ENCODE results near the gene ADAMTSL5.

DNA sequence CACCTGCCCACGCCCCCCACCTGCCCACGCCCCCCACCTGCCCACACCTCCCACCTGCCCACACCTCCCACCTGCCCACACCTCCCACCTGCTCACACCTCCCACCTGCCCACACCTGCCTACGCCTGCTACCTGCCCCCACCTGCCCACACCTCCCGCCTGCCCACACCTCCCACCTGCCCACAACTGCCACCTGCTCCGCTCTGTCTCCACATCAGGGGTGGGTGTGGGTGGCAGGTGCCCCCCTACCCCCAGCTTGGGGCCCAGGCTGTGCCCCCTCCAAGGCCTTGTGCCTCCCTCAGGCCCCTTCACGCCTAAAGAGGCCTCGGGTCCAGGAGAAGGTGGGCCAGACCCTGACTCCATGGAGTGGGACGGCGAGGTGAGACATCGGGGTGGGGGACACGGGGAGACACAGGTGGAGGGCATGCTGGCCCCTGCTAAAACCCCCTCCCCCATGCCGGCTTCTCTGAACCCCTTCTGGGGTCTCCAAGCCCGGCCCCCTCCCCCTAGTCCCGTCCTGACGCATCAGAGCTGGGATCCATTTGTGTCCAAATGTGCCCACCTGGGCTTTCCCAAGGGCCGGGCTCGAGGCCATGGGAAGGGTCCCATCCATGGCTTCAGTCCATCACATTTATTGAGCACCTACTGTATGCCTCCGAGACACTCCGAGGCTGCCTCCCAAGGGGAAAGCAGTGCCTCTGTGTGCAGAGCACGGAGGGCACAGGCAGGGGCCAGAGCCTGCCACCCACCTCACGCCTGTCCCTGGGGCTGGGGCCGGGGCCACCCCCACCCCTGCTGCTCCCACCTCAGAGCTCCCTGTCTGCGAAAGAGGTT is 16.0 kb upstream of the ADAMTSL5 start:
- no peak for TF ChIP-seq ZFX (IDR thresholded peaks at IDR 0.05; ENCODE audit: borderline replicate concordance)
- TF ChIP-seq, protein P1, sequence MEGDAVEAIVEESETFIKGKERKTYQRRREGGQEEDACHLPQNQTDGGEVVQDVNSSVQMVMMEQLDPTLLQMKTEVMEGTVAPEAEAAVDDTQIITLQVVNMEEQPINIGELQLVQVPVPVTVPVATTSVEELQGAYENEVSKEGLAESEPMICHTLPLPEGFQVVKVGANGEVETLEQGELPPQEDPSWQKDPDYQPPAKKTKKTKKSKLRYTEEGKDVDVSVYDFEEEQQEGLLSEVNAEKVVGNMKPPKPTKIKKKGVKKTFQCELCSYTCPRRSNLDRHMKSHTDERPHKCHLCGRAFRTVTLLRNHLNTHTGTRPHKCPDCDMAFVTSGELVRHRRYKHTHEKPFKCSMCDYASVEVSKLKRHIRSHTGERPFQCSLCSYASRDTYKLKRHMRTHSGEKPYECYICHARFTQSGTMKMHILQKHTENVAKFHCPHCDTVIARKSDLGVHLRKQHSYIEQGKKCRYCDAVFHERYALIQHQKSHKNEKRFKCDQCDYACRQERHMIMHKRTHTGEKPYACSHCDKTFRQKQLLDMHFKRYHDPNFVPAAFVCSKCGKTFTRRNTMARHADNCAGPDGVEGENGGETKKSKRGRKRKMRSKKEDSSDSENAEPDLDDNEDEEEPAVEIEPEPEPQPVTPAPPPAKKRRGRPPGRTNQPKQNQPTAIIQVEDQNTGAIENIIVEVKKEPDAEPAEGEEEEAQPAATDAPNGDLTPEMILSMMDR (IDR thresholded peaks at IDR 0.05), result no peak

All from 22Rv1 (cell line).